Measurements from ENCODE around the gene SLC38A3.

SLC38A3 gene

GRCh38 chr3:50266017-50266416 is 60.9 kb downstream of the SLC38A3 start:
- TF ChIP-seq CTCF (IDR thresholded peaks at IDR 0.05; ENCODE audit: low read depth, low read length), result no peak
- no peak for DNase-seq (ENCODE audit: low read depth in 2 of 2)
- no peak overlapping the region for H3K4me3 ChIP-seq (replicated peaks in 1 of 2; ENCODE audit: low read depth in 2 of 2, low read length in 2 of 2)

- no peak for TF ChIP-seq CTCF (IDR thresholded peaks at IDR 0.05; ENCODE audit: low read depth, low read length)
Measured at GRCh38 chr3:50266836-50267235, 61.8 kb downstream of the SLC38A3 start.

GRCh38 chr3:50267280-50267913 is 62.3 kb downstream of the SLC38A3 start:
- H3K4me3 ChIP-seq (replicated peaks in 1 of 2; ENCODE audit: low read depth in 2 of 2, low read length in 2 of 2), result peak overlapping the region; percentile 45 to 55
- TF ChIP-seq CTCF (IDR thresholded peaks at IDR 0.05; ENCODE audit: low read depth, low read length), result no peak
- peak in 1 of 2 donors; percentile 54 for DNase-seq (ENCODE audit: low read depth in 2 of 2)

More at GRCh38 chr3:50266836-50267235, 61.8 kb downstream of the SLC38A3 start:
- DNase-seq (ENCODE audit: low read depth in 2 of 2), result no peak
- H3K4me3 ChIP-seq (replicated peaks in 1 of 2; ENCODE audit: low read depth in 2 of 2, low read length in 2 of 2), result peak overlapping the region; percentile 45 to 55

GRCh38 chr3:50268276-50268675 is 63.2 kb downstream of the SLC38A3 start:
- no peak overlapping the region for H3K4me3 ChIP-seq (replicated peaks in 1 of 2; ENCODE audit: low read depth in 2 of 2, low read length in 2 of 2)
- DNase-seq (ENCODE audit: low read depth in 2 of 2), result no peak
- TF ChIP-seq CTCF (IDR thresholded peaks at IDR 0.05; ENCODE audit: low read depth, low read length), result no peak

GRCh38 chr3:50268703-50269451 is 63.8 kb downstream of the SLC38A3 start, which contains the start of gene SEMA3B:
SEMA3B (plus strand) TSS chr3:50269147; CDS start chr3:50269241, 94 bp downstream.
- no peak for TF ChIP-seq CTCF (IDR thresholded peaks at IDR 0.05; ENCODE audit: low read depth, low read length)
- DNase-seq (ENCODE audit: low read depth in 2 of 2), result peak in 1 of 2 donors; percentile 50
- H3K4me3 ChIP-seq (replicated peaks in 1 of 2; ENCODE audit: low read depth in 2 of 2, low read length in 2 of 2), result no peak within 1 kb of the TSS

GRCh38 chr3:50269460-50269859 is 64.4 kb downstream of the SLC38A3 start:
- DNase-seq (ENCODE audit: low read depth in 2 of 2), result no peak
- H3K4me3 ChIP-seq (replicated peaks in 1 of 2; ENCODE audit: low read depth in 2 of 2, low read length in 2 of 2), result no peak overlapping the region
- no peak for TF ChIP-seq CTCF (IDR thresholded peaks at IDR 0.05; ENCODE audit: low read depth, low read length)

Measured in cardiac fibroblast (primary cell).